NCI-H748 (cell line): Measurements from ENCODE around the gene STIM2.

ENCODE experiments used
- DNase-seq: peaks from one replicate; lab custom pipeline; 2025; ENCODE audit not compliant: unreplicated experiment; lab: John Stamatoyannopoulos, UW

Gene STIM2

DNA sequence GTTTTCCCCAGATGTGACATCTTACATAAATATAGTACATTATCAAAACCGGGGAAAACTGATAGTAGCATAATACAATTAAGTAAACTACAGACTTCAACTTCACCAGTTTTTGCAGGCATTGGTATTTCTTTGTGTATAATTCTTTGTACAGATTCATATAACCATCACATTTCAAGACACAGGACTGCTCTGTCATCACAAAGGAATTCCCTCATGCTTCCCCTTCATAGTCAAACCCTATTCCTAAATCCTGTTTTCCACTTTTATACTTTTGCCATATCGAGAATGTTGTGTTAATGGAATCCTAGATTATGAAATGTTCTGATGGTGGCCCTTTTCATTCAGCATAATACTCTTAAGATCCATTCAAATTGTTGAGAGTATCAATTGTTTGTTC is 36.0 kb downstream of the STIM2 start:
- DNase-seq, result no peak

DNA sequence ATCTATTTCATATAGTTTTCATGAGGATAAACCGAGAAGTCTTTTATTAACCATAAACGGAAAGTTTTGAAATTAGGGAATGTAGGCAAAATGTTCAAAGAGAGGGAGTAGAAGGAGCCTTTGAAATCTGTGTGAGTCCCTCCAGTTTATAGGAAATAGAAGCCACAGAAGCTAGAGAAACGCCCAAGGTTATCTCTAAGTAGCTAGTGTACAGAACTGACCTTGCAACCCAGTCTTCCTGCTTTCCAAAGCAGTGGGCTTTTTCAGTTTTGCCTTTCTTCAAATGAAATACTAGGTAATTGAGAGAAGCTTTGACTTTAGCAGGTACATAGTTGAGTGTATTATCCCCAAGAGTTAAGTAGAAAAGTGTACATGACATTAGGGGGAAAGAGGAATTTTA is 39.4 kb downstream of the STIM2 start:
- DNase-seq, result no peak

GRCh38 chr4:26900765-26901164 is 40.1 kb downstream of the STIM2 start:
- DNase-seq, result no peak

DNA sequence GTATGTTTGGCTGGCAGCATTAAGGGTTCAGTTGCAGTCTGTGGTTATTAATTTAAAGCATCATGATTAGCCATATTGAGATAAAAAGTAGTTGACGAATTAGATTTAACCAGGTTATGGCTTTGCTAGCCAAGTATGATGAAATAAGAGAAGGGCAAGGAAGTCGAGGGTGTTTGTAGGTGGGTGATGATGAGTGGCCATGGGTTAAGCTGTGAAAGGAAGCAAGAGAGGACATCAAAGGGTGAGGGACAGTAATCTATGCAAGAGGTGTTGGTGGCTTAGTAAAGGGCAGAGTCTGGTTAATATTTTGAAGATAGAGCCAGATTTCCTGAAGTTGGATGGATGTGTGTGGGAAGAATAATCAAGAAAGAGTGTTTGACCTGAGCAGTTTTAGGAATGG is 44.5 kb downstream of the STIM2 start:
- DNase-seq, result no peak

- DNase-seq, result no peak
These were observed 47.3 kb downstream of the STIM2 start for GRCh38 chr4:26907731-26908599.

DNA sequence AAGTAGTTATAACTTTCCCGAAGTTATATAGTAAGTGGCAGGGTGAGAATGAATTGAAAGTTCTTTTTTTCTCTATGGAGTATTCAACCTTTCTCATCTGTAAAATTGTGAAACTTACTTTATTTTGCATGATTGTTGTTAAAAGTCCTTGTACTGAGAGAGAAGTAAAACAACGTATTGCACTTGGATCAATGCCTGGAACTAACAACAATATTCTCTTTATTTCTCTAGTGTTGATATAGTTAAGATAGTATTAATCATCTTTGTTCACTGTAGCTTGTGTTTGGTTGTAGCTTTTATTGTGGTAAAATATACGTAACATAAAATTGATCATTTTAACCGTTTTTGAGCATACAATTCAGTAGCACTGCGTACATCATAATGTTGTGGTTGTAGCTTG is 48.7 kb downstream of the STIM2 start:
- no peak for DNase-seq

DNA sequence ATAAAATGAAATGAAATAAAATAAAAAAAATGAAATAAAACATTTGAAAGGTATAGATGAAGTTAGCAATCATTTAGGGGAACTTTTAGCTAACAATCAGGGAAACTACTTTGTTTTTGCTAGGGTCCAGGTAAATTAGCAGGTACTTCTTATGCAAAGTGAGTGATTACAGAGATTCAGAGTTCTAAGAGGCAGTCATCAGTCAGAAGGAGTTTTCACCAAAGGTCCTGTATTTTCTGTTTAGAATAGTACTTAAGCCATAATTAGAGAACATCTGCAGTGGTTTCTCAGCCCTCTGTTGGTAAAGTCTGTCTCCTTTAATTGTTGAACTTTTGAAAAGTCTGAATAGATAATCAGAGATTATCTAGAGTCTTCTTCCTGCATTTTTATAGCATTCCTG is 50.6 kb downstream of the STIM2 start:
- no peak for DNase-seq

DNA sequence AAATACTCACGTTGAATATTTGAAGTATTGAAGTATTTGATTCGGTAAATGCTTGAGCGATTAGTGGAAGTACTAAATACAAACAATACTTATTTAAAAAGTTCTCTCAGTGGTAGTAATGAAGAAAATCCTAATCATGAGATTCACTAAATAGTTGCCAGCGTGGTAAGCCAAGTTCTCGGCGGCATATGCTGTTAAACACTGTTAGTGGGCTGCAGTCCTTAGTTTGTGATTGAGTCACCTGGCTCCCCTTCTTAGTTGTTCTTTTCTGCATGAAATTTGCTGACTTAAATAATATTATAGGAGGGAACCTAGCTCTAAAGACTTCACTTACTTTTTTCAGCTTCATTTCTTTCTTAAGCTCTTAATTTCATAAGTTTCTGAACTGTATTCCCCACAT is 51.4 kb downstream of the STIM2 start:
- DNase-seq, result no peak

- DNase-seq, result no peak
These were observed 52.2 kb downstream of the STIM2 start for GRCh38 chr4:26912810-26913209.

DNA sequence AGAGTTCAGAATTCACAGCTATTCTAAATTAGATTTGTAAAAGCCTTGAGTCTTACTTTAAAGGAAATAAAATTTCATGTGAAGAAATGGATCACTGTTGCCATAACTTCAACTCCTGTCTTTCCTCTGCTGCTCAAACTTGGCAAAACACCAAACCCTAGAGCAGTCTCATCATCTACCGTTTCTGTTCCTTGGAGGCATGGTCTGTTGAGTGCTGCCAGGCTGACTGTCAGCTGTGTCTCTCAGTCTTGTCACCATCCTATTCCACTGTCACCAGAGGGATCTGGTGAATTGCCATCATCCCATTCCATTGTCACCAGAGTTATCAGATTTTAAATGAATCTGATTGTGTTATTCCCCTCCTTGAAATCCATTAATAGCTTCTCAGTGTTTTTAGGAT is 55.6 kb downstream of the STIM2 start:
- DNase-seq, result no peak

DNA sequence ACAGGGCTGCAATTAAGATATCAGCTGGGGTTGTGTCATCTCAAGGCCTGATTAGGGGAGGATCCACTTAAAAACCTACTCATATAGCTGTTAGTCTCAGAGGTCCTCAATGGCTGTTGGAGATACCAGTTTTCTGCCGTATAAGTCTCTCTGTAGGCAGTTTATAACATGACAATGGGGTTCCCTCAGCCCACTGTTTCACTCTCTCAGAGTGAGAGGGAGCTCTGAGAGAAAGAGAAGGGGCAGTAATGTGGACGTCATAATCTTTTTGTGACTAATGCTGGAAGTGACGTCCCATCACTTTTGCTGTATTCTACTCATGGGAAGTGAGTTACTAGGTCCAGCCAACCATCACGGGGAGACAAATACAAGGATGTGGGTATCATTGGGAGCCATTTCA is 70.3 kb downstream of the STIM2 start:
- no peak for DNase-seq

- DNase-seq, result peak; percentile 1
These were observed 70.8 kb downstream of the STIM2 start for GRCh38 chr4:26931451-26931850.

DNA sequence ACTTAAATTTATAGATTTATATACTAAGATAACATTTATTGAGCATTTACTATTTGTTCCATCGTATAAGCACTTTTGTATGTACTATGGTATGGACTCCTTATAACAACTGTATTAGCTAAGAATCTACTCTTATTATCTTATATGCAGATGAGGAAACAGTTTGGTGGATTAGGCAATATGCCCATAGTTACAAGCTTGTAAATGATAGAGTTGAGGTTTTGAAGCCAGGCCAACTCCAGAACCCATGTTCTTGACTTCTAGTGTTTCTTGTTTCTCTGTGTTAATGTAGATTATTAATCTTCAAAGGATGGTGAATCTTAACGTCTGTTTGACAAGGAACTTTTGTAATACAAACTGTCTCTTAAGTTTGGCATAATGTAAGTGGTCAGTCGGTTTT is 71.3 kb downstream of the STIM2 start:
- DNase-seq, result no peak

DNA sequence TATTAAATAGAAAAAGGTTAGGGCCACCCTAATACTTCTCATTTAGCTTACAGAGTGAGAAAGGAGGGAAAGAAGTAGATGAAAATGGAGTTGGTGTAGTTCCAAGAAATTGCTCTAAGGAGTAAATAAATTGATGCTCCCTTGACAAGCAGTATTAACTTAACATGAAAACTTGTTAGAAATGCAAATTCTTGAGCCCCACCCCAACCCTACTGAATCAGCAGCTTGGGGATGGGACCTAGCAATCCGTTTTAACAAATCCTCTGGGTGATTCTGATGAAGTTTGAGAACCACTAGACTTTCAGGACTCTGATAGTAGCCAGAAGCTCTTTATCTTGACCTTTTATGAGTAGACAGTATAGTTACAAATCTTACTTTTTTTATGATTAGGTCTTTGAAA is 74.8 kb downstream of the STIM2 start:
- no peak for DNase-seq

- DNase-seq, result no peak
These were observed 75.8 kb downstream of the STIM2 start for GRCh38 chr4:26936284-26937065.

DNA sequence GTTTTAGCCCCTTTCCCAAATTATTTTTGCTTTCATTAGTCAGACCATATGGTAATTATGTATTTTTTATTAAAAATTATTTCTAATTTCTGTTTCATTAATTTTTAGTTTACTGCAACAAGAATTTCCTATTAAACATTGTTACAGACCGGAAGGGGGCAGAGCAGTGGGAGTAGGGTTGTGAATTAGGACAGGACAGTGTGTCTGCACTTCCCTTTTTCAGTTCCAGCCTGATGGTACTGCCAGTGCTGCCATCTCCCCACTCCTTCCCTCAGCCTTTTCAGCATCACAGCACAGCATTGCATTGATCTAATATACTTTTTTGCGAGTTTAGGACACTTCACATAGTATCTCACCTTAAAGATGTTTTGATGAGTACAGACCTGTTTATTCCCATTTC is 76.5 kb downstream of the STIM2 start:
- no peak for DNase-seq

DNA sequence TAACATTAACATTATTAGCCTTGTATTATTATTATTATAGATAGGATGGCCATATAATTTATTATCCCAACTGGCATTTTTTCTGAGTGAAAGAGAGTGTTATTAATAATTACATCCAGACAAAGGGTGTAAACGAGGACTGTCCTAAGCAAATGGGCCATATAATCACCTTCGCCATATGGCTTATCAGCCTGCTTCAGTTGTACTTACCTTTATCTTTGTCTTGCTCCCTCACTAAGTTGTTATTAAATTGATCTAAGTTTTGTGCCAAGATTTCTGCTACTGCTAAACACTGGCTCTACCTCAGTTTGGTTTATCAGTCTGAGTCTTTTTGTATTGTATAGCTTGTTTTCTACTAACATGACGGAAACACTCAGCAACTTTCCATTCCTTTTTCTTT is 76.9 kb downstream of the STIM2 start:
- no peak for DNase-seq

- DNase-seq, result no peak
These were observed 77.9 kb downstream of the STIM2 start for GRCh38 chr4:26938516-26938915.

- no peak for DNase-seq
These were observed 81.3 kb downstream of the STIM2 start for GRCh38 chr4:26941951-26942350.

GRCh38 chr4:26942871-26943270 is 82.2 kb downstream of the STIM2 start:
- DNase-seq, result peak; percentile 46

DNA sequence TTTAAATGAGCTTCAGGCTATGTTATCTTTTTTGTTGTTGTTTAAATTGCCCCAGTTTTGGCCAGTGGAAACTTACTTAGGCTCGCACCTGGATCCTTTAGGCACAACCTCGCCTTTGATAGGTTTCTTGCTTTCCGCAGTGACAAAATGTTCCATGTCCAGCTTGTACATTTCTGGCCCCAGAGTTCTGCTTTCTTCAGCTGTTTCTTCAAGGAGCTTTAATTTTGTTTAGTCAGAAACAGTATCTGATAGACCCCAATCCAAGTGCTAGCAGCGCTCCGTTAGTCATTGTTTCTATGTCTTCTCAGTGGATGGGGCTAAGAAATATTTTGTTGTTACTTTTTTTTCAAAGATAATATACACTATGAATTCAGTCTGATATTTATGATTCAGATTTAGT is 82.8 kb downstream of the STIM2 start:
- DNase-seq, result no peak

DNA sequence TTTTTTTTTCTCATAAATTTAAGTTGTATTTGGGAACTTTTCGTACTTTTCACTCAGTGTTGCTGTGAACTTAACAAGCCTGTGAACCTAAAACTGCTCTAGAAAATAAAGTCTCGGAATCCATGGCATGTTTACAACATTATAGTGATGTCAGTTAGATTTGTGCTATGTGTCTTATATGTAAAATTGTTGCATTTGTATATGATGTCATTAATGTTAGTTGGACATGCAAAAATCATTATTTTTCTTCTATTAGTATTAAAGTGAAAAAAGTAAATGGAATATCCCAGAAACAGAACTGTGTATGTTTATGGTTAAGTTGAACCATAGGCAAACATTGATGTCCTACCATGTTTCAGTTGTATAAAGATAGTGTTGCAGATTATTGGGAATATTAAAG is 85.2 kb downstream of the STIM2 start:
- DNase-seq, result no peak
